BLaER1 (cell line): ENCODE measurements around the gene ATP11A.

ENCODE experiments used
- H3K27ac ChIP-seq: shearing (Covaris generic); formaldehyde crosslinking; 2 replicates; pipeline ENCODE4 v1.8.1; 2022
- H3K27me3 ChIP-seq: shearing (Covaris generic); formaldehyde crosslinking; 2 replicates; pipeline ENCODE4 v1.8.1; 2022
- H3K36me3 ChIP-seq: shearing (Covaris generic); formaldehyde crosslinking; 2 replicates; pipeline ENCODE4 v1.8.1; 2022
- H3K4me1 ChIP-seq: shearing (Covaris generic); formaldehyde crosslinking; 2 replicates; pipeline ENCODE4 v1.8.1; 2022
- H3K4me2 ChIP-seq: shearing (Covaris generic); formaldehyde crosslinking; 2 replicates; pipeline ENCODE4 v1.8.1; 2022
- H3K4me3 ChIP-seq: shearing (Covaris generic); formaldehyde crosslinking; 2 replicates; pipeline ENCODE4 v1.8.1; 2022
- H3K9ac ChIP-seq: shearing (Covaris generic); formaldehyde crosslinking; 2 replicates; pipeline ENCODE4 v1.8.1; 2022
- H3K9me3 ChIP-seq: shearing (Covaris generic); formaldehyde crosslinking; 2 replicates; pipeline ENCODE4 v1.8.1; 2022
- H4K20me1 ChIP-seq: shearing (Covaris generic); formaldehyde crosslinking; 2 replicates; pipeline ENCODE4 v1.8.1; 2022
- Cebpa-rat ChIP-seq: shearing (Covaris generic); IDR thresholded peaks from 2 replicates; pipeline ENCODE4 v1.8.1; 2022

Gene ATP11A

GRCh38 chr13:112699322-112699918 is 9.6 kb downstream of the ATP11A start:
- Histone ChIP-seq H3K27me3 (no peaks in the 10 kb centered on the region), H3K4me3 (no peak overlapping the region), H4K20me1 (peaks cover 100% of the 10 kb centered on the region), H3K4me1 (peaks cover 34% of the 10 kb centered on the region), H3K36me3 (peaks cover 46% of the 10 kb centered on the region), H3K9me3 (no peaks in the 10 kb centered on the region), H3K27ac (no peak overlapping the region), H3K4me2 (no peak overlapping the region), H3K9ac (no peak overlapping the region)
- TF ChIP-seq Cebpa-rat: no peak

GRCh38 chr13:112700291-112701060 is 10.6 kb downstream of the ATP11A start:
- Histone ChIP-seq H3K4me3 (no peak overlapping the region), H3K4me1 (peaks cover 43% of the 10 kb centered on the region), H4K20me1 (peaks cover 99% of the 10 kb centered on the region), H3K27ac (no peak overlapping the region), H3K27me3 (no peaks in the 10 kb centered on the region), H3K9ac (no peak overlapping the region), H3K9me3 (no peaks in the 10 kb centered on the region), H3K36me3 (peaks cover 46% of the 10 kb centered on the region), H3K4me2 (no peak overlapping the region)
- TF ChIP-seq Cebpa-rat: no peak

- no peak for TF ChIP-seq Cebpa-rat
- H3K27me3 ChIP-seq: no peaks in the 10 kb centered on the region
- H3K4me1 ChIP-seq: peaks cover 44% of the 10 kb centered on the region
- peak overlapping the region; percentile 51 for H3K9ac ChIP-seq
- peaks cover 37% of the 10 kb centered on the region for H3K36me3 ChIP-seq
- H3K4me2 ChIP-seq: peak overlapping the region; percentile 77
- H3K9me3 ChIP-seq: peaks cover 4% of the 10 kb centered on the region; the same call in 1 of the 2 replicates
- H4K20me1 ChIP-seq: peaks cover 99% of the 10 kb centered on the region
- peak overlapping the region; percentile 56; the same call in 1 of the 2 replicates for H3K27ac ChIP-seq
- peak overlapping the region; percentile 23; the same call in 1 of the 2 replicates for H3K4me3 ChIP-seq
Measured at GRCh38 chr13:112702341-112702985, 12.6 kb downstream of the ATP11A start.

GRCh38 chr13:112702986-112703379 is 13.1 kb downstream of the ATP11A start:
- peaks cover 4% of the 10 kb centered on the region; the same call in 1 of the 2 replicates for H3K9me3 ChIP-seq
- H3K4me1 ChIP-seq: peaks cover 44% of the 10 kb centered on the region
- peak overlapping the region; percentile 77 for H3K4me2 ChIP-seq
- H3K9ac ChIP-seq: peak overlapping the region; percentile 51
- peaks cover 94% of the 10 kb centered on the region for H4K20me1 ChIP-seq
- H3K4me3 ChIP-seq: peak overlapping the region; percentile 23; the same call in 1 of the 2 replicates
- peak; percentile 74; the same call in 1 of the 2 replicates for TF ChIP-seq Cebpa-rat
- peak overlapping the region; percentile 56; the same call in 1 of the 2 replicates for H3K27ac ChIP-seq
- peaks cover 37% of the 10 kb centered on the region for H3K36me3 ChIP-seq
- no peaks in the 10 kb centered on the region for H3K27me3 ChIP-seq

GRCh38 chr13:112703449-112704284 is 13.8 kb downstream of the ATP11A start:
- Histone ChIP-seq H3K4me1 (peaks cover 47% of the 10 kb centered on the region), H3K27ac (peak overlapping the region; percentile 56), H3K36me3 (peaks cover 32% of the 10 kb centered on the region), H4K20me1 (peaks cover 91% of the 10 kb centered on the region), H3K27me3 (no peaks in the 10 kb centered on the region), H3K4me2 (peak overlapping the region; percentile 77), H3K9me3 (peaks cover 4% of the 10 kb centered on the region; the same call in 1 of the 2 replicates), H3K9ac (peak overlapping the region; percentile 51), H3K4me3 (0 out of 2 replicates have a peak overlapping the region, but pooled peaks have one; percentile 23)
- TF ChIP-seq Cebpa-rat: no peak

- Histone ChIP-seq H4K20me1 (peaks cover 85% of the 10 kb centered on the region), H3K4me3 (no peak overlapping the region), H3K27me3 (no peaks in the 10 kb centered on the region), H3K4me2 (peak overlapping the region; percentile 77), H3K4me1 (peaks cover 51% of the 10 kb centered on the region), H3K36me3 (peaks cover 32% of the 10 kb centered on the region), H3K27ac (peak overlapping the region; percentile 40), H3K9ac (peak overlapping the region; percentile 21; the same call in 1 of the 2 replicates), H3K9me3 (peaks cover 4% of the 10 kb centered on the region; the same call in 1 of the 2 replicates)
- TF ChIP-seq Cebpa-rat: no peak
Measured at GRCh38 chr13:112704308-112705145, 14.7 kb downstream of the ATP11A start.

- Histone ChIP-seq H3K27ac (no peak overlapping the region), H3K9me3 (peaks cover 4% of the 10 kb centered on the region; the same call in 1 of the 2 replicates), H3K27me3 (no peaks in the 10 kb centered on the region), H4K20me1 (peaks cover 84% of the 10 kb centered on the region), H3K9ac (no peak overlapping the region), H3K4me2 (peak overlapping the region; percentile 77; the same call in 1 of the 2 replicates), H3K4me3 (no peak overlapping the region), H3K36me3 (peaks cover 29% of the 10 kb centered on the region), H3K4me1 (peaks cover 59% of the 10 kb centered on the region)
- TF ChIP-seq Cebpa-rat: no peak
Measured at GRCh38 chr13:112705286-112705685, 15.4 kb downstream of the ATP11A start.

GRCh38 chr13:112706171-112706570 is 16.3 kb downstream of the ATP11A start:
- H3K27me3 ChIP-seq: no peaks in the 10 kb centered on the region
- no peak overlapping the region for H3K4me3 ChIP-seq
- no peak overlapping the region for H3K27ac ChIP-seq
- no peak overlapping the region for H3K4me2 ChIP-seq
- H4K20me1 ChIP-seq: peaks cover 76% of the 10 kb centered on the region
- H3K9me3 ChIP-seq: peaks cover 4% of the 10 kb centered on the region; the same call in 1 of the 2 replicates
- peaks cover 66% of the 10 kb centered on the region for H3K4me1 ChIP-seq
- no peak for TF ChIP-seq Cebpa-rat
- H3K9ac ChIP-seq: no peak overlapping the region
- H3K36me3 ChIP-seq: peaks cover 20% of the 10 kb centered on the region
